GM12878 (cell line): ENCODE data around the gene SOBP. TPM values are rescaled to one million over a fixed set of nuclear protein-coding genes. Genes with fewer than 3 reads are reported as not detected.

ENCODE experiments used
- ATAC-seq: fragments of 200-7000 bp; cut with Tn5 transposase; 3 replicates; pipeline ENCODE4 v1.9.1; 2020; ENCODE audit warnings: mild to moderate bottlenecking, moderate library complexity
- BruUV-seq: library from RNA; stranded (reverse); fragments of 400-500 nt; replicated peaks from 2 replicates; lab custom pipeline; 2021; lab: Mats Ljungman, UMichigan
- CTCF ChIA-PET: fragments of 300-600 bp; sonication (Branson Sonifier 250); formaldehyde crosslinking; extraction: SDS; loops from one replicate; lab custom pipeline; 2021; ENCODE audit warnings: inconsistent platforms; lab: Yijun Ruan, JAX
- POLR2A ChIA-PET: fragments of 350-600 bp; formaldehyde crosslinking; extraction: SDS; loops from one replicate; lab custom pipeline; 2021; ENCODE audit warnings: inconsistent platforms; lab: Charles Lee
- RAD21 ChIA-PET: fragments of 300-600 bp; sonication (Branson Sonifier 250); formaldehyde crosslinking; loops from one replicate; lab custom pipeline; 2023; ENCODE audit warnings: antibody characterized with exemption; ENCODE audit not compliant: unreplicated experiment; lab: Charles Lee
- SMC1A ChIA-PET: fragments of 300-600 bp; sonication (Branson Sonifier 250); formaldehyde crosslinking; loops from one replicate; lab custom pipeline; 2023; ENCODE audit not compliant: unreplicated experiment, uncharacterized antibody; lab: Charles Lee
- DNase-seq: peaks from one replicate; pipeline ENCODE4 v3.0.0-alpha.2; 2011; ENCODE audit warnings: low read depth, low spot score
- FAIRE-seq: peaks from 3 replicates; lab custom pipeline; 2011; peaks lifted over from hg19 to GRCh38; lab: Jason Lieb, UNC
- H2AFZ ChIP-seq: 2 replicates; pipeline ENCODE4 v1.6.0; 2011; ENCODE audit warnings: low read depth, low read length, control low read depth; ENCODE audit not compliant: control insufficient read depth
- H3K27ac ChIP-seq: 2 replicates; pipeline ENCODE4 v1.5.1; 2011; ENCODE audit warnings: control low read depth; ENCODE audit not compliant: control insufficient read depth, insufficient read depth
- H3K27me3 ChIP-seq, 2 experiments: replicated peaks in 1 of 2; 2 replicates each; pipeline versions ENCODE4 v1.6.0 to v1.6.1; 2011; ENCODE audit warnings: low read length in 1 of 2; ENCODE audit not compliant: control insufficient read depth in 2 of 2, insufficient read depth in 2 of 2
- H3K36me3 ChIP-seq, 2 experiments: 2 replicates each; pipeline ENCODE4 v1.5.1; 2011; ENCODE audit warnings: low read length in 1 of 2; ENCODE audit not compliant: control insufficient read depth in 2 of 2, insufficient read depth in 2 of 2
- H3K4me1 ChIP-seq: 2 replicates; pipeline ENCODE4 v1.6.1; 2011; ENCODE audit warnings: mild to moderate bottlenecking, low read length, moderate library complexity, mixed read lengths; ENCODE audit not compliant: control insufficient read depth, insufficient read depth
- H3K4me2 ChIP-seq: 2 replicates; pipeline ENCODE4 v1.6.0; 2011; ENCODE audit warnings: control low read depth; ENCODE audit not compliant: control insufficient read depth, insufficient read depth
- H3K4me3 ChIP-seq: fragments of 200-600 bp; sonication (generic); 2 replicates; pipeline ENCODE4 v1.5.1; 2016
- H3K79me2 ChIP-seq: 2 replicates; pipeline ENCODE4 v1.6.0; 2011; ENCODE audit warnings: low read length; ENCODE audit not compliant: control insufficient read depth, insufficient read depth
- H3K9ac ChIP-seq: 2 replicates; pipeline ENCODE4 v1.8.0; 2011; ENCODE audit warnings: low read length, control low read depth, mixed read lengths; ENCODE audit not compliant: control insufficient read depth, insufficient read depth
- H3K9me3 ChIP-seq: replicated peaks from 3 replicates; pipeline ENCODE4 v1.5.1; 2011; ENCODE audit warnings: mild to moderate bottlenecking, low read length; ENCODE audit not compliant: control insufficient read depth, insufficient read depth
- H4K20me1 ChIP-seq: 2 replicates; pipeline ENCODE4 v1.6.0; 2011; ENCODE audit not compliant: control insufficient read depth, insufficient read depth
- BACH1 ChIP-seq: fragments of 450-650 bp; IDR thresholded peaks from 2 replicates; pipeline ENCODE4 v1.6.1; 2017; ENCODE audit warnings: mild to moderate bottlenecking, borderline replicate concordance
- CEBPB ChIP-seq, 2 experiments: fragments of 150-350 bp in 1 of 2; IDR thresholded peaks; 2 replicates each; pipeline ENCODE4 v1.6.1; 2012 to 2014; ENCODE audit warnings: low read depth in 2 of 2, low read length in 2 of 2, borderline replicate concordance in 1 of 2, inconsistent platforms in 1 of 2
- E4F1 ChIP-seq: fragments of 450-650 bp; IDR thresholded peaks from 2 replicates; pipeline ENCODE4 v1.6.1; 2018; ENCODE audit warnings: borderline replicate concordance, mild to moderate bottlenecking; ENCODE audit not compliant: partially characterized antibody
- EGR1 ChIP-seq, 2 experiments: IDR thresholded peaks; 1 replicate in 1 of 2; 2 replicates in 1 of 2; pipeline ENCODE4 v1.6.1; 2011 to 2012; ENCODE audit warnings: low read depth in 2 of 2, low read length in 2 of 2, borderline replicate concordance in 1 of 2, mild to moderate bottlenecking in 1 of 2, moderate library complexity in 1 of 2
- ESRRA ChIP-seq: IDR thresholded peaks from 2 replicates; pipeline ENCODE4 v1.6.1; 2012; ENCODE audit warnings: mild to moderate bottlenecking, low read length, improper control_type of control experiment
- FOS ChIP-seq: IDR thresholded peaks from 3 replicates; pipeline ENCODE4 v1.6.1; 2011; ENCODE audit warnings: borderline replicate concordance; ENCODE audit not compliant: insufficient read length; ENCODE audit errors: extremely low read depth
- KAT2A ChIP-seq: conservative IDR thresholded peaks from 2 replicates; pipeline ENCODE4 v1.6.1; 2011; ENCODE audit warnings: low read depth, low read length; ENCODE audit not compliant: control insufficient read depth
- MXI1 ChIP-seq: fragments of 150-350 bp; IDR thresholded peaks from 2 replicates; pipeline ENCODE4 v1.6.1; 2011; ENCODE audit warnings: low read depth, mild to moderate bottlenecking, inconsistent platforms, low read length, improper control_type of control experiment
- NBN ChIP-seq: fragments of 450-650 bp; IDR thresholded peaks from 2 replicates; pipeline ENCODE4 v1.6.1; 2016
- NR2C1 ChIP-seq: fragments of 450-650 bp; IDR thresholded peaks from 2 replicates; pipeline ENCODE4 v1.6.1; 2017; ENCODE audit warnings: antibody characterized with exemption, mild to moderate bottlenecking, moderate library complexity
- NR2C2 ChIP-seq: IDR thresholded peaks from 2 replicates; pipeline ENCODE4 v1.6.1; 2011; ENCODE audit warnings: borderline replicate concordance, low read depth; ENCODE audit not compliant: control insufficient read depth, insufficient read length
- SMARCA5 ChIP-seq: fragments of 450-650 bp; IDR thresholded peaks from 2 replicates; pipeline ENCODE4 v1.6.1; 2017; ENCODE audit warnings: mild to moderate bottlenecking
- STAT1 ChIP-seq: fragments of 450-650 bp; conservative IDR thresholded peaks from 2 replicates; pipeline ENCODE4 v1.6.1; 2014; ENCODE audit warnings: antibody characterized with exemption, mild to moderate bottlenecking
- USF1 ChIP-seq: IDR thresholded peaks from 2 replicates; pipeline ENCODE4 v1.6.1; 2011; ENCODE audit warnings: borderline replicate concordance, low read depth, mild to moderate bottlenecking, moderate library complexity, mixed read lengths, low read length; ENCODE audit not compliant: insufficient read depth; ENCODE audit errors: extremely low read length
- ZBTB11 ChIP-seq: fragments of 450-650 bp; formaldehyde crosslinking; IDR thresholded peaks from 2 replicates; pipeline ENCODE4 v1.5.0; 2022; ENCODE audit warnings: mild to moderate bottlenecking, missing genetic modification characterization
- ZNF24 ChIP-seq: fragments of 450-650 bp; IDR thresholded peaks from 2 replicates; pipeline ENCODE4 v1.6.1; 2017; ENCODE audit warnings: antibody characterized with exemption, mild to moderate bottlenecking
- WGBS: methylation state at CpG from one replicate; pipeline ENCODE4 v1.1.6; 2016; ENCODE audit warnings: low lambda C conversion rate; ENCODE audit not compliant: insufficient replicate concordance, insufficient coverage; ENCODE audit errors: missing lambda C conversion rate; 5-methylcytosine and 5-hydroxymethylcytosine counted together
- in situ Hi-C: fragments of 300-500 bp; cut with MboI; formaldehyde crosslinking; loops from 9 replicates; pipeline ENCODE4 v1.14.3; 2018; ENCODE audit warnings: mixed read lengths
- intact Hi-C: fragments of 100-400 bp; cut with micrococcal nuclease; formaldehyde crosslinking; loops from one replicate; pipeline ENCODE4 v1.14.2; 2022; ENCODE audit not compliant: unreplicated experiment
- polyA plus RNA-seq, 11 experiments: library from polyadenylated mRNA; depleted of rRNA in 4 of 11; unstranded in 6 of 11; stranded (reverse) in 5 of 11; fragments of >200 nt; fragmentation: Nextera tagmentation in 4 of 11; fragmentation: Illumina TruSeq in 1 of 11; extraction: Ambion mirVana in 4 of 11; extraction: Trizol in 1 of 11; gene quantifications; 1 replicate in 1 of 11; 2 replicates in 10 of 11; pipeline versions ENCODE4 v1.2.1 to v1.2.3, GENCODE V29; 2011 to 2016; ENCODE audit warnings: inconsistent platforms in 2 of 11, missing spikeins in 2 of 11, low read depth in 1 of 11
- total RNA-seq, 4 experiments: library from RNA; depleted of rRNA in 3 of 4; stranded (reverse); fragments of >200 nt in 3 of 4; fragmentation: Illumina TruSeq in 1 of 4; extraction: Trizol in 1 of 4; gene quantifications; 2 replicates each; pipeline versions ENCODE4 v1.2.1 to v1.2.3, GENCODE V29; 2013 to 2021

Gene SOBP
- total and polyA plus RNA-seq, 10 of the 15 experiments (the other 5 are each of a cell fraction or from before 2014, with no cell fraction given) = 0.49 to 1.9 (median 0.78) TPM

GRCh38 chr6:107657755-107658461, 168.0 kb downstream of the SOBP start:
- SMC1A ChIA-PET = interaction anchor here (1.3 to 6.9 kb wide), 6 partner anchors 10 to 34 kb away, joined by 3 to 43 read pairs (median 6); no protein-coding TSS in a partner anchor
- FAIRE-seq (peak; percentile 99), ATAC-seq (peak; percentile 92), DNase-seq (peak; percentile 96)
- POLR2A ChIA-PET = interaction anchor here (0.6 to 2.1 kb wide), 5 partner anchors 9 to 318 kb away, joined by 3 to 9 read pairs (median 5); no protein-coding TSS in a partner anchor
- Histone ChIP-seq H4K20me1 (no peaks in the 10 kb centered on the region), H3K4me1 (peaks cover 19% of the 10 kb centered on the region), H3K27ac (peak overlapping the region; percentile 84), H3K27me3 (no peaks in the 10 kb centered on the region), H2AFZ (peak overlapping the region; percentile 65), H3K9ac (peak overlapping the region; percentile 70), H3K79me2 (no peaks in the 10 kb centered on the region), H3K9me3 (no peaks in the 10 kb centered on the region), H3K36me3 (no peaks in the 10 kb centered on the region), H3K4me3 (peak overlapping the region; percentile 64), H3K4me2 (peak overlapping the region; percentile 95)
- WGBS = 1% methylated on average over 17 of the region's 17 CpGs
- BruUV-seq = no TSS peak
- RAD21 ChIA-PET = interaction anchor here (0.8 to 2.0 kb wide), 8 partner anchors 13 to 340 kb away, joined by 3 to 8 read pairs (median 3); no protein-coding TSS in a partner anchor
- intact Hi-C loops = loop anchor here (1.0 to 10.0 kb wide), 6 partner anchors 11 to 543 kb away; partner anchors contain the start of genes BEND3 and PDSS2
- CTCF ChIA-PET = interaction anchor here (1.1 to 4.8 kb wide), 7 partner anchors 8 to 191 kb away, joined by 3 to 31 read pairs (median 6); no protein-coding TSS in a partner anchor
- in situ Hi-C loops = no loop called here
- no peak for TF ChIP-seq ZBTB11 (CRISPR knock-in tag)
- TF ChIP-seq KAT2A = no peak
- TF ChIP-seq FOS = no peak
- TF ChIP-seq EGR1 (IDR thresholded peaks at IDR 0.05; ENCODE audit: borderline replicate concordance in 1 of 2, low read depth in 2 of 2, low read length in 2 of 2) = no peak
- no peak; the same call in 1 of the 2 replicates for TF ChIP-seq SMARCA5
- TF ChIP-seq E4F1 = no peak
- peak; percentile 21; the same call in 1 of the 2 replicates for TF ChIP-seq STAT1
- TF ChIP-seq MXI1 = no peak
- TF ChIP-seq ZNF24 = no peak
- no peak for TF ChIP-seq CEBPB (IDR thresholded peaks at IDR 0.05; ENCODE audit: borderline replicate concordance in 1 of 2, low read depth in 2 of 2, low read length in 2 of 2)
- 0 out of 2 replicates have a peak, but pooled peaks have one; percentile 61 for TF ChIP-seq NBN
- TF ChIP-seq NR2C2 = no peak
- no peak for TF ChIP-seq USF1
- TF ChIP-seq BACH1 = no peak
- no peak for TF ChIP-seq NR2C1
- no peak for TF ChIP-seq ESRRA
